Midbrain (tissue), 1 donor: ENCODE results near the gene BCL2L2.
A peak's percentile ranks its signal among the peaks of the same experiment; 100 is the strongest.
"Not testable (repeated sequence)": the region's sequence is repeated elsewhere in the genome, so short reads cannot be mapped to it uniquely, and the experiment has no call there.

Experiments used
- DNase-seq: peaks from one replicate; lab custom pipeline; 2025; lab: John Stamatoyannopoulos, UW

BCL2L2 gene

DNA sequence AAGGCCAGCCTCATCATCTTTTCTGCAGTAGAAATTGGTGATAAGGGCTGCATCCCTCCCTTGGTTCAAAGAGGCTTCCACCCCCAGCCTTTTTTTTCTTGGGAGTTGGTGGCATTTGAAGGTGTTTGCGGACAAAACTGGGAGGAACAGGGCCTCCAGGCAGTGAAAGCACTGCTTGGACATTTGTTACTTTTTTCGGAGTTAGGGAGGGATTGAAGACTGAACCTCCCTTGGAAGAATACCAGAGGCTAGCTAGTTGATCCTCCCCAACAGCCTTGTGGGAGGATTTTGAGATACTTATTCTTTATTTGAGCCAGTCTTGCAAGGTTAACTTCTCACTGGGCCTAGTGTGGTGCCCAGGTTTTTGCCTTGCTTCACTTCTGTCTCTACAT lies 17.8 kb downstream of the BCL2L2 start:
- no peak for DNase-seq

DNA sequence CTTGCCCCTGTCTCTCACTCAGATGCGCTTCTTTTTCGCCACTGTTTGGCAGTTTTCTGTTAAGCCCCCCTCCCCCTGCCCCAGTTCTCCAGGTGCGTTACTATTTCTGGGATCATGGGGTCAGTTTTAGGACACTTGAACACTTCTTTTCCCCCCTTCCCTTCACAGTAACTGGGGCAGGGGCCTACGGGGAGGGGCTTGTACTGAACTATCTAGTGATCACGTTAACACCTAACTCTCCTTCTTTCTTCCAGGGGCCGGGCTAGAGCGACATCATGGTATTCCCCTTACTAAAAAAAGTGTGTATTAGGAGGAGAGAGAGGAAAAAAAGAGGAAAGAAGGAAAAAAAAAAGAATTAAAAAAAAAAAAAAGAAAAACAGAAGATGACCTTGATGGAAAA lies 18.4 kb downstream of the BCL2L2 start:
- DNase-seq, result no peak

DNA sequence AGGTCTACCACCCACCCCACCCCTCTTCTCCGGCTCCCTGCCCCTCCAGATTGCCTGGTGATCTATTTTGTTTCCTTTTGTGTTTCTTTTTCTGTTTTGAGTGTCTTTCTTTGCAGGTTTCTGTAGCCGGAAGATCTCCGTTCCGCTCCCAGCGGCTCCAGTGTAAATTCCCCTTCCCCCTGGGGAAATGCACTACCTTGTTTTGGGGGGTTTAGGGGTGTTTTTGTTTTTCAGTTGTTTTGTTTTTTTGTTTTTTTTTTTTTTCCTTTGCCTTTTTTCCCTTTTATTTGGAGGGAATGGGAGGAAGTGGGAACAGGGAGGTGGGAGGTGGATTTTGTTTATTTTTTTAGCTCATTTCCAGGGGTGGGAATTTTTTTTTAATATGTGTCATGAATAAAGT lies 19.1 kb downstream of the BCL2L2 start:
- DNase-seq, result not testable (repeated sequence)

DNA sequence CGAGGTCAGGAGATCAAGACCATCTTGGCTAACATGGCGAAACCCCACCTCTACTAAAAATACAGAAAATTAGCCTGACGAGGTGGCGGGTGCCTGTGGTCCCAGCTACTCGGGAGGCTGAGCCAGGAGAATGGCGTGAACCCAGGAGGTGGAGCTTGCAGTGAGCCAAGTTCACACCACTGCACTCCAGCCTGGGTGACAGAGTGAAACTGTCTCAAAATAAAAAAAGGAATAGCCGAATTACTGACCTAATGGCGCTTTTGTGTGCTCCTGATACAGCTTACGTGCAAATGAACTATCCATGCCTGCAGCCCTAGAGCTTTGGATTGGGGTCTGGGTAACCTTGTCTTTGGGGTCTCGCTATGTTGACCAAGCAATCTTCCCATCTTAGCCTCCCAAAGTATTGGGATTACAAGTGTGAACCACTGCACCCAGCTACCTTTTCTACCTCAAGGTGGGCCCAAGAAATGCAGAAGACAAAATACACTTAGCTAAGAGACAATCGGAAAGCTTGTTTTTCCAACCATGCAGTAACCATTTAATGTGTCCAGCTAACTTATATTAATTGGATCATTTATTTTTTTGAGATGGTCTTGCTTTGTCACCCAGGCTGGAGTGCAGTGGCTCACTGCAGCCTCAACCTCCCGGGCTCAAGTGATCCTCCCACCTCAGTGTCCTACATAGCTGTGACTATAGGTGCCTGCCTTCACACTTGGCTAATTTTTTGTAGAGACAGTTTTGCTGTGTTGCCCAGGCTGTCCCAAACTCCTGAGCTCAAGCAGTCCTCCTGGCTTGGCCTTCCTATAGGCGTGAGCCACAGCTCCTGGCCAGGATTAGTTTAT lies 20.1 kb downstream of the BCL2L2 start:
- DNase-seq, result no peak

DNA sequence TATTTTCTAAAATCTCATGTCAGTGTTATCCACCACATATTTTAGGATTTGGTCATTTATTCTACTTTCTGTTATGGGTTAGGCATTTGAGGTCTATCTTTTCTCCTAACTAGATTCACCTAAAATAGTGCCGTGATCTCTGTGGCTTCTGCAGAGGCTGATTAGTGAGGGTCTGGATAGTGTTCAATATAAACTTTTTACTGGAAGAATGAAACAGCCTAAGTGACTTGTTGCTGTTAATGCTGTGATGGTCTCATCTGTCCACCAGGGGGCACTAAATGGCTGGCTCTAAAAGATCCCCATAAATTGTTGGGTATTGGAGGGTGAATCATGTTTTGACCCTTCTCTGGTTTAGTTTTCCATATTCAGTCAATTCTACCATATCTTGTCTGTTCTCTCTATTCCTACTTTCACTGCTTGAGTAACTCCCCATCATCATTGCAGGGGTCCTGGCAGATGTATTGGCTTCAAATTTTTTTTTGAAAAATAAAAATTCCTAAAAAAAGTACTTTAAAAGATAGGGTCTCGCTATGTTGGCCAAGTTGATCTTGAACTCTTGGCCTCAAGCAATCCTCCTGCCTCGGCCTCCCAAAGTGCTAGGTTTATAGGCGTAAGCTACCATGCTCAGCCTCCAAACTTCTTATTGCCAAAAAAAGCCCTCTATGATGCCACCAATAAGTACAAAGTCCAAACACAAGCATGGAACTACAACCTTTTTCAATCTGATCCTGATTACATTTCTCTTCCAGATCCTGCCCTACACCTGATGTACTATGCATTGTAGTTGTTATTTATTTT lies 21.5 kb downstream of the BCL2L2 start:
- DNase-seq, result peak; percentile 82

DNA sequence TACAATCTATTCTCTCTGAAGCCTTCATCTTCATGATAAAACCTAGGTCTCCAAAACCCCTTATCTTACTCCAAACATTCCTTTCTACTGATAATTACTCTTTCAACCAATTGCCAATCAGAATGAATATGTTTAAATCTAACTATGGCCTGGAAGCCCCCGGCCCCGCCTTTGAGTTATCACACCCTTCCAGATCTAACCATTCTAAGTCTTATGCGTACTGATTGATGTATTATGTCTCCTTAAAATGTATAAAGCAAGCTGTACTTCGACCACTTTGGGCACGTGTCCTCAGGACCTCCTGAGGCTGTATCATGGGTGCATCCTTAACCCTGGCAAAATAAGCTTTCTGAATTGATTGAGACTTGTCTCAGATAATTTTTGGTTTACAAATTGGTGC lies 29.0 kb downstream of the BCL2L2 start:
- no peak for DNase-seq

DNA sequence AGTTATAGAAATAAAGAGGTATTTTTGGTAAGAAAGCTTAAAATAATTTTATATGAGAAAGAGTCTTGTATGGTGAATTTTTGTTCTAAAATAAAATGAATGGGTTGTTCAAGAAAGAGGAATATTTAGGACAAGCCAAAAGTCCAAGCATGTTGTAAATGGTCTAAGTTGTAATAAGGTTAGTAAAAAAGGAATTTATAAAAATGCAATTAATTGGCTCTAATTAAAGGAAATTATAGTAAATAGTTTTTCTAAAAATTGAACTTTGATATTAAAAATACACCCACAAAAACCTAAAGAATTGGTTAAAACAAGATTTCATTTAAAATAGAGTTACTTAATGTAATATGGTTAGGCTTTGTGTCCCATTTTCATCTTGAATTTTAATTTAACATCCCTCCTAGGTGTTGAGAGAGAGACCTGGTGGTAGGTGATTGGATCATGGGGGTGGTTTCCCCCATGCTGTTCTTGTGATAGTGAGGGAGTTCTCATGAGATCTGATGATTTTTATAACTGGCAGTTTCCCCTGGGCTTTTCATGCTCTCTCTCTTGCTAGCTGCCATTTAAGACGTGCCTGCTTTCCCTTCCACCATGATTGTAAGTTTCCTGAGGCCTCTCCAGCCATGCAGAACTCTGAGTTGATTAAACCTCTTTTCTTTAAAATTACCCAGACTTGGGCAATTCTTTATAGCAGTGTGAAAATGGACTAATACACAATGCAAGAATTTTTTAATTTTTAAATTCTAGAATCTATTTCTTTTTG lies 33.1 kb downstream of the BCL2L2 start:
- no peak for DNase-seq

DNA sequence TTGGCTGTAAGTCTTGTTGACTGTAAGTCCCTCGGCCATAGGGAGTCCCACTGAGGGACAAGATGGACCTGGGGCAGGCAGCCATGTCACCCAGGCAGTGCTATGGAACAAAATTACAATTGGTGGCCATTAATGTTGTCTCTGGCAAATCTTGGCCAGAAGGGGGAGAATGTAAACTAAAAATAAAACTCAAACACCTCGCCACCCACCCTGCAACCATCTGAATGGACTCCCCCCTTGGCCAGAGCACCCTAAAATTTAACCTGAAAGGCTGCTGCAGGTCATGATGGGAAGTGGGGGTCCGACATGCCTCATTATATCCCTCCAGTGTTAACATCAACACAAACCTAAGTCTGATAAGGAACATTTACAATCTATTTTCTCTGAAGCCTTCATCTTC lies 37.8 kb downstream of the BCL2L2 start:
- DNase-seq, result no peak

DNA sequence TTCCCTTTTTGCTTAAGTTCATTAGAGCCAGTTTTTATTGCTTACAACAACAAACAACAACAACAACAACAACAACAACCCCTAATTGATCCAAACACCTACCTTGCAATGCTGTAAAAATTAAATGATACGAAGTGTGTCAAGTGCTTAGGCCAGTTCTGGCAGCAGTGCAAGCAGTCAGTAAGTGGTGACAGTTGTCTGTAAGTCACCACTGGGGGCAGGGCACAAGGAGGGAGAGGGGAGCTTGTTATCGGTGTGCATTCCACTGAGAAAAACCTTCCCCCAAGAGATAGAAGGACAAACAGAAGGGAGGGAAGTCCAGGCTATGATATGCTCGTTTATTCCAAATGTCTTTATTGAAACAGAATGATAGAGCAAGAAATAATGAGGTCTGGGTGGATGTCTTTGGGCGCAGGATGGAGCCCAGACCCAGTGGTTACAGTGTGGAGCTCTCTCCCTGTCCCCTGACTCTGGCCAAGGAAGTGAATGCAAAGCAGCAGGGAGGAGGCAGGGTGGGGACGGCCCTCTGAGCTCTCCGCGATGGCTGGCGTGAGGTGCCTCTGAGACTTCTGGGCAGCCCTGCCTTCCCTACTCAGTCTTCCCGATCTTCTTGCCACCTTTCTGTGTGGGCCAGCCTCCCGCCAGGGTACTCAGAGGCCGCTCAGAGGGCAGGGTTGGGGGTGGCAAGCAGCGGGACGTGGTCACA lies 39.5 kb downstream of the BCL2L2 start:
- no peak for DNase-seq

DNA sequence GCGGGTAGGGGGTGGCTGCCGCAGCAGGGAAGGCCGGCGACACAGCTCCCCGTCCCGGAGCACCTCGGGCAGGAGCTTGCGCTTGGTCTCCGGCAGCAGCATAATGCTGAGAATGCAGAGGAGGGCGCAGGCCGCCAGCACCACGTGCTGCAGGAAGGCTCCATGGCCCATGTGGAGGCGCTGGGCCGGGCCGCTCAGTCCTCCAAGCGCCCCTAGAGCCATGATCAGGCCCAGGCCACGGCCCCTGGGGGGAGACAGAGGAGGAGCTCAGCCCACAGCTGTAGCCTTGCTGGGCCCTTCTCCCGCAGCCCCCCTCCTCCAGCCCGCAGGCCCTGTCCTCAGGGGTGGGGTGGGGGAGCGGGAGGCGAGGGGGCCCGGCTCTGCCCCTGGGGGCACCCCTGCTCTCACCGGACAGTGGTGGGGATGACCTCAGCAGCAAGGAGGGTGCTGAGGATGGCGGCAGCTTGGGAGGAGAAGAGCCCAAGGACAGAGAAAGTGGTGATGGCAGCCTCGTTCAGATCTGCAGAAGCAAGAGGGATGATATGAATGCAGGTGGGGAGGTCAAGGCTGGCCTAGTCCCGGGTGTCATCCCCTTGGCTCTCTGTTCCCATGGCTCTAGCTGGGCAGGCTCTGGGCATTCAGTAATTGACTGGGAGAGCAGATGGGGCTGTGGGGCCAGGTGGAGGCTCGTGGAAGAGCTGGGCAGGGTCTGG lies 40.2 kb downstream of the BCL2L2 start:
- no peak for DNase-seq

DNA sequence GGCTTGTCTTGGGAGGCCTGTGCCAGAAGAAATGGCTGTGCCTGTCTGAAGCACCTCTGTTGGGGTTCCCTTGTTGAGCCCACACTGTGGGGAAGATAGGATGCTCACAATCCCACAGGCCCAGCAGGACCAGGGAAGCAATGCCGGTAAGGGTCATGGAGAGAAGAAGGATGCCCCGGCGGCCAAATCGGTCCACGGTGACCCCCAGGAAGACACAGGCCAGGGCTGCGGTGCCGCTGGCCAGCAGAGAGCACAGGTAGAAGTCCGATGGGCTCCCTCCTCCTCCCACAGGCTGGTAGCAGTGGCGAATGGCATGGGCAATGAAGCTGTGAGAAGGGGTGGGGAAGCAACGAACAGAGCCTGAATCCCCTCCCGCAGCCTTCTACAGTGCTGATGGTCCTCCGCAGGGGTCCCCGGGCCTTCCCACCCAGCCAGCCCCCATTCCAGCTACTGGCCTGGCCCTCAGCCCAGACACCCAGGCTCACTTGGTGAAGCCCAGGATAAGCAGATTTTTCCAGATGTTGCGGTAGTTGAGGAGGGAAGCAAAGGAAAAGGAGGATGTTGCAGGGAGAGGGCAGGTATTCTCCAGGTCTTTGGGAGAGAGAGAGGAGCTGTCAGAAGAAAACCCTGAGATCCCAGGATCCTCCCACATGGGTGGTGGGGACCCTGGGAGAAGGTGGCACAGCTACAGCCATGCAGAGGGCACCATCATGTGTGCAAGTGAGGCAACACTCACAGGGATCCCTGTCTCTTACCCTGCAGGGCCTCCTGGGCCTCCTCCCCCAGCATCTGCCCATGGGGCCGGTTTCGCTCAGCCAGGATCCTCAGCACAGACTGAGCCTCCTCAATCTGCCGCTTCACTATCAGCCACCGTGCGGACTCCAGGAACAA lies 41.0 kb downstream of the BCL2L2 start:
- no peak for DNase-seq

DNA sequence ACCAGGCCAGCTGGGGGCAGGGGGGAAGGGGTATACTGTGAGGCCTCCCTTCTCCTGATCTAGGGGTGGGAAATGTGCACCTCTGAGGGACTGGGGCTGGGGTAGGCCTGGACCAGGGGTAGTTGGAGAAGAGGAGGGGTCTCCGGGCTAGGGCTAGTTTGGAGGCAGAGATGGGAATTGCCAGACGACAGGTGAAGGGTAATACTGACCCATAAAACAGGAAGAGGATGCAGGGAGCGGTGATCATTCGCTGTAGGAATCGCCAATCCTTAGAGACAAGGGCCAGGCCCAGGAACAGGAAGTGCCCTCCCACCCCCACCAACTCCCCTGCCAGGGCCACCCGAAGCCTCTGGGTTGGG lies 41.6 kb downstream of the BCL2L2 start:
- DNase-seq, result no peak

DNA sequence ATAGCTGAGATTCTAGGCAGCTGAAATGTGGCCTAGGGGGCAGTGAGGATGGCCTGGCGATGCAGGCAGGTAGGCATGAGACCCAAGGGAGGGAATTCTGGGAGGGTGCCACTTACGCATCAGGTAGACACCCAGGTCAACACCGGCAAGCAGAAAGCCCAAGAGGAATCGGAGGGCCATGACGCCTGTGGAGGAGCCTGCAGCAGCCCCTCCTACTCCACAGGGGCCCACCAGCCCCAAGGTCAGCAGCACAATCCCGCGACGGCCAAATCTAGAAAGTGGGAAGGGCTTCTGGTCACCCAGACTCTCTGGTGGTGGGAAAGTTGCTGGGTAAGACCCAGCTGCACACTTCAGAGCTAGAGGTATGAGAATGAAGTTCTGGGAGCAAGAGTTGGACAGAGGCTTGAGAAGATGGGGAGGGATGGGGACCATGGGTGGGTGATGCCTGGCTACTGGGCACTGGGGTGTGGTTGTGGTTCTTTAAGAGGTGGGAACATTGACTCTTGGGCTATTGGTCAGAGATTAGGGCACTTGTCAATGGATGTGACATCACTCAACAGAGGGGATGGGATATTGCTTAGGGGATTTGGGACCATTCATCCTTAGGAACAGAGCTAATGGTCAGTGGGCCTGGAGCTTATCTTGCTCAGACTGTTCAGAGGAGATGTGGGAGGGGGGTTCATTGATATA lies 42.7 kb downstream of the BCL2L2 start:
- no peak for DNase-seq

DNA sequence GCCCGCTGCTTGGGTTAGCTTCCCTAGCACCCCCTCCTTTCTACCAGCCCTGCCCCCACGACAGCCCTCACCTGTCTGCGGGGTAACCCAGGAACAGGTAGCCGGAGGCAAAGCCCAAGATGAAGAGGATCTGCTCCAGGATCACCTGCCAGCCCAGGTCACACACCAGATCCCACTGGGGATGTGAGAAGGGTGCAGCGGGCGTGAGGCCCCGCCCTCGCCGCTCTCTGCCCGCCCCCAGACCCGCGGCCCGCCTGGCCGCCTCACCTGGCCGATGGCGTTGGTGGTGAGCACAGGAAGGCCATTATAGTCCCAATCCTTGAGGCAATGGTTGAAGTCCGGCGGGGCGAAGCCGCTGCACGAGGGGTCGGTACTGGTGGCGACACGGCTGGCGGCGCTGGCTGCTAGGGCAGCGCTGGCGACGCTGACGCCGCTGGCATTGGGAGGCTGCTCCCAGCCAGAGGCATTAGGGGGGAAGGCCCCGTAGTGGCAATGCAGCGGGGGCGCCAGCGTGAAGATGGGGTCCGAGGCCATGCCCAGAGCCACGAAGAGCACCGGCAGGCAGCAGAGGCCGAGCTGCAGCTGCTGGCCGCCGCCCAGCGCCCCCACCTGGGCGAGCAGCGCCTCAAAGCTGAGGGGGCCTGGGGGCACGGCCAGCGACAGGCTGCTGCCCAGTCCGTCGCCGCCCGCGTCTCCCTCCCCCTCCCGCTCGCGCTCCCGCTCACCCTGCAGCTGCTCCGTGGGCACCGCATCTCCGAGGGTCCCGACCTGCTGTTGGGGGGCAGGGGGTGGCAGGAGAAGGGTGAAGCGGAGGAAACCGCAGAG lies 45.3 kb downstream of the BCL2L2 start:
- DNase-seq, result peak; percentile 38

DNA sequence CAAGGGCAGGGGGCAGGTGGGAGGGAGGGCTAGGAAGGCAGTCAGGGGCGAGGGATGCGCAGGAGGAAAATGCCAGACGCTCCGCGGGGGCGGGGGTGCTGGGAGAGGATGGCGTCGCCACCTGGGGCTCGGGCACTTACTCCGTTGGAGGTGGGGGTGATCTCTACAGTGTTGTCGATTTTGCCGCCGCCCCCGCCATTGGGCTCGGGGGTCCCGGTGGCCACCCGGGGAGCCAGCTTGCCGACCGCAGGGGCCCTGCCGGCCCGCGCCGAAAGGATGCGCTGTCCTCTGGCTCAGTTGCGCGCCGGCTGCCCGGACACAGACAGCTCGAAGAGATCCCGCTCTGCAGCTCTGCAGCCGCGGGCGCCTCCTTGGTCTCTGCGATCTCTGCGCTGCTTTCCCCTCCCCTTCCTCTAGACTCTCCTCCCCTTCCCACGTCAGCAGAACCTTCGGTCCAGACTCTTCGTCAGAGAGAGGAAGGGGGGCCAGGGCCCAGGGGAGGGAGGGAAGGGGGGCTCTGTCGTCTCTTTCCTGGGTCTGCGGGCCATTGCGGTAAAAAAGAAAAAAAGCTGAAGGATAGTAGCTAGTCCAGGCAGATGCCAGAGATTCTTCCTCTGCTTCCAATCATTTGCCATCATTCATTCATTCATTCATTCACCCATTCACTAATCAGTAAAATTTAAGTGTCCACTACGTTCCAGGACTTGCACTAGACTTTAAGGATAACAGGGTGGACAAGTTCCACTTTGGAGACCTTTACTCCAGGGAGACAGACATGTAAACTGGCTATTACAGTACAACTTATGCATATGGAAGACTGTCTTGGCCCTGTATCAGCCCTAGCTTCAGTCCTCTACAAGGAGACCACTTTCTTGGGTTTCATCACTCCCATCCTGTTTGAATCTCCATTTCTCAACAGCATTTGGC lies 46.1 kb downstream of the BCL2L2 start, which contains the start of gene SLC22A17:
Gene SLC22A17 (minus strand): TSS at position 382 of the 927 bp plus-strand sequence.
- peak; percentile 92 for DNase-seq

DNA sequence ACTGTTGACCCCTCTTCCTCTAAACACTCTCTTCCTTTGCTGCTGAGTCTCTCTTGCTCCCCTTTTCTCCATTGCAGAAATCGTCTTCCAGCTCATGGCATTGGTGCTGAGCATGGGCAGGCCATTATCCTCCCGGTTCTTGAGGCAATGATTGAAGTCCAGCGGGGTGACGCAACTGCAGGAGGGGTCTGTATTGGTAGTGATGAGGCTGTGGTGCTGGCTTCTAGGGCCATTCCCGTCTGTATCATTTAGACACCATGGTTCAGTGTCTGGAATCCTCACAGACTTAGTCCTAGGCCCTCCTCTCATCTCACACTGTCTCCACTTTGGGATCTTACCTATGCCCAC lies 46.8 kb downstream of the BCL2L2 start:
- DNase-seq, result no peak

DNA sequence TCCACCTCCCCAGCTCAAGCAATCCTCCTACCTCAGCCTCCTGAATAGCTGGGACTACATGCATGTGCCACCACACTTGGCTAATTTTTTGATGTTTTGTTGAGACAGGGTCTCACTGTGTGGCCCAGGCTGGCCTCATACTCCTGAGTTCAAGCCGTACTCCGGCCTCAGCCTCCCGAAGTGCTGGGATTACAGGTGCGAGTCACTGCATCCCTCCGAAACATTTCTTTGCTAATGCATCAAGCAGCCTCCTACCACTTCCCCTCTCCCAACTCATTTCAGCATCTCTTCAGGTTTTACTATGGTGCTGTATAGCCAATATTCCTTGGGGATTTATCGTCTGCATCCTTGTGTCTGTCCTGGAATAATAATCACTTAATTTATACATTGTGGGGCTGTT lies 48.4 kb downstream of the BCL2L2 start:
- no peak for DNase-seq
